Measurements from ENCODE around the gene BMPR1A.
"Not testable (repeated sequence)": the region's sequence is repeated elsewhere in the genome, so short reads cannot be mapped to it uniquely, and the experiment has no call there.

BMPR1A gene

DNA sequence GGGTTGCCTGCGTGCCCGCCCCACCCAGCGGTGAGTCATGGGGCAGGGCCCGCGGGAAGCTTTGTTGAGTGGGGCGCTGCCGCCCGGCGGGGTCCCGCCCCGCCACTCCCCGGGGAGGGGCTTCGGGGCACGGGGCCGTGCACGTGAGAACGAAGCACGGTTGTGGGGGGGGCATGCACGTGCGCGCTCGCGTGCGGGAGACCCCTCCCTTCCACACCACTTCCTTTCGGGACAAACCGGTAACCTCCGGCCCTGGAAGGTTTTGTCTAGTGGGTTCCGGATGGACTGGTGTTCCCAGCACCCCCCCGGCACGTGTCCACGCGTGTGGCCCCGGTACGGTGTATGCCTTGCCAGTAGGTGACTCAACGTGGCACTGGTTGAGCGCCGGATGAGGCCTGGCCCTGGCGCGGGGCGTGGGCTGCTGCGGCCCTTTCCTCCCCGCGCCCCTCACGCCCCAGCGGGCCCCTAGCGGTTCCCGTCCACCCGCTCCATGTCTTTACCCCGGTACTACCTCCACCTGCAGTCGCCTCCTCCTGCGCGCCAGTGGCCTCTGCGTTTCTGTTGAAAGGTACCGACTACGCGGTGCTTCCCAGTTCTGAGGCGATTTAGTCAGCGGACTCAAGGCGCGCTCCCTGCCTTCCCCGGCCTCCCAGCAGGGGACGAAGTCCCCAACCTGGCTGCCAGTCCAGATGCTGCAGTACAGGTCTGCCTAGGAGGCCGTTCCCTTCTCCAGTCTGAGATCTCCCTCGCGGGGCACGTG, 215.0 kb downstream of the BMPR1A start:
- DNase-seq (ENCODE audit: extremely low read depth, low read depth), result peak; percentile 89
- TF ChIP-seq CTCF (IDR thresholded peaks at IDR 0.05; ENCODE audit: low read depth, low read length), result no peak; the same call in none of the 2 replicates

GRCh38 chr10:86972613-86973380, 216.4 kb downstream of the BMPR1A start:
- no peak for TF ChIP-seq CTCF (IDR thresholded peaks at IDR 0.05; ENCODE audit: low read depth, low read length)
- no peak for DNase-seq (ENCODE audit: extremely low read depth, low read depth)

DNA sequence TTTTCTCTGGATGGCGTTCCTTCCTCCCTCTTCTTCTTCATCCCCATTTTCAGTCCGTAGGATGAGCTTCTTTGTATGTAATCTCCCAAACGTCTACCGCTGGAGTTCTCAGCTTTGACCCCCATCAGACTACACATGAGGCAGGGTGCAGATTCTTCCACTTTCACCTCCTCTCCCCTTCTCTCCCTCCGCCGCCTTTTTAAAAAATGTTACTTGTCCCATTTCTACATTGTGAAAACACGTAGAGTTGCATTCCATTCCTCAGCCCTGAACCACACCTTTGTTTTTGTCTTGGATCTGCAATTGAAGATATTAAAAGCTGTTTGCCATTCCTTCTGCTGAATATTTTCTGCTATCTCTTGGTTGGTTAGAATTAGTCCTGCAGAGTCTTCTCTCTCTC, 218.1 kb downstream of the BMPR1A start:
- no peak for TF ChIP-seq CTCF (IDR thresholded peaks at IDR 0.05; ENCODE audit: low read depth, low read length)
- no peak for DNase-seq (ENCODE audit: extremely low read depth, low read depth)

DNA sequence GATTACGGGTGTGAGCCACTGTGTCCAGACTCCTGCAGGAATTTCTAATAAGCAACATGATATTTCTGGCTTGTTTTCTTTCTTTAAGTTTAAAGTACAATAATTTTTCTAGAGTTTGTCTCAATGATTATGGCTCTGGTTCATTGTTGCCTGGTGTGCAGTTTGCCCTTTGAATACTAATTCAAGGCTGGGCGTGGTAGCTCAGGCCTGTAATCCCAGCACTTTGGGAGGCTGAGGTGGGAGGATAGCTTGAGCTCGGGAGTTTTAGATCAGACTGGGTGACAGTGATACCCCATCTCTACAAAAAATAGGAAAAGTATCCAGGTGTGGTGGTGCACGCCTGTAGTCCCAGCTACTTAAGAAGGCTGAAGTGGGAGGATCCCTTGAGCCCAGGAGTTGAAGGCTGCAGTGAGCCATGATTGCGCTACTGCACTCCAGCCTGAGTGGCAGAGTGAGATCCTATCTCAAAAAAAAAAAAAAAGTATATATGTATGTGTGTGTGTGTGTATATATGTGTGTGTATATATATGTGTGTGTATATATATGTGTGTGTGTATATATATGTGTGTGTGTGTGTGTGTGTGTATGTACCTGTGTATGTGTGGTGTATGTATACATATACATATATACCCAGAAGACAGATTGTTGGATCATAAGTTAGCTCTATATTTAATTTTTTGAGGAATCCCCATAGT, 220.1 kb downstream of the BMPR1A start:
- no peak for TF ChIP-seq CTCF (IDR thresholded peaks at IDR 0.05; ENCODE audit: low read depth, low read length)
- DNase-seq (ENCODE audit: extremely low read depth, low read depth), result no peak

- not testable (repeated sequence) for DNase-seq (ENCODE audit: extremely low read depth, low read depth)
Measured at GRCh38 chr10:86978457-86978856, 222.0 kb downstream of the BMPR1A start.

GRCh38 chr10:86979296-86979818, 222.9 kb downstream of the BMPR1A start:
- TF ChIP-seq CTCF (IDR thresholded peaks at IDR 0.05; ENCODE audit: low read depth, low read length), result no peak
- DNase-seq (ENCODE audit: extremely low read depth, low read depth), result no peak

DNA sequence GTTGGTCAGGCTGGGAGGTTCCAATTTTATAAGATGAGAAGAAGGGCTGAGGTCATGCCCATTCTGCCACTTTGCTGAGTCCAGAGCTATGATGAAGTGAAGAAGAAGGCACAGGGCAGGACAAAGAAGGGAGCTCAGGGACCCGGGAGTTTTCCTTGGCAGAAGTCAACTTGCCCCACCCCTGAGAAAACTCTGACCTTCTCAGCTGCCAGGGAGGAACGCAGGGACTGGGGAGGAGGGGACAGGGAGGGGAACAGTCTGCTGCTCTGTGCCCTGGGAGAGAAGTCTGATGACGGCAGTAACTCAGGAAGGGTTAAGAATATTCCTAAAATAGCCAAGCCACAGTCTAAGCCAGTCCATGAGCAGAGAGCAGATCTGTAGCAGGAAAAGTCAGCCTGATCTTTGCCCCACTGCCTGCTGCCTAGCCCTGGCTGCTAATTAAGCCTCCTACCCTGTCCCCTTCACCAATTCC, 223.6 kb downstream of the BMPR1A start:
- no peak for DNase-seq (ENCODE audit: extremely low read depth, low read depth)
- no peak for TF ChIP-seq CTCF (IDR thresholded peaks at IDR 0.05; ENCODE audit: low read depth, low read length)

- not testable (repeated sequence) for DNase-seq (ENCODE audit: extremely low read depth, low read depth)
Measured at GRCh38 chr10:86981020-86981419, 224.6 kb downstream of the BMPR1A start.
